KBM-7 (cell line): ENCODE data around the gene TEKTIP1.
"Not testable (repeated sequence)": the region's sequence is repeated elsewhere in the genome, so short reads cannot be mapped to it uniquely, and the experiment has no call there.

Experiments
- DNase-seq: peaks from one replicate; pipeline ENCODE4 v3.0.0-alpha.2; 2015
- in situ Hi-C: fragments of 300-500 bp; cut with MboI; formaldehyde crosslinking; loops from 2 replicates; pipeline ENCODE4 v1.14.3; 2020; ENCODE audit warnings: low sequenced_read_pairs, low pct_unique_long_range_greater_than_20kb, mixed read lengths

Gene TEKTIP1

DNA sequence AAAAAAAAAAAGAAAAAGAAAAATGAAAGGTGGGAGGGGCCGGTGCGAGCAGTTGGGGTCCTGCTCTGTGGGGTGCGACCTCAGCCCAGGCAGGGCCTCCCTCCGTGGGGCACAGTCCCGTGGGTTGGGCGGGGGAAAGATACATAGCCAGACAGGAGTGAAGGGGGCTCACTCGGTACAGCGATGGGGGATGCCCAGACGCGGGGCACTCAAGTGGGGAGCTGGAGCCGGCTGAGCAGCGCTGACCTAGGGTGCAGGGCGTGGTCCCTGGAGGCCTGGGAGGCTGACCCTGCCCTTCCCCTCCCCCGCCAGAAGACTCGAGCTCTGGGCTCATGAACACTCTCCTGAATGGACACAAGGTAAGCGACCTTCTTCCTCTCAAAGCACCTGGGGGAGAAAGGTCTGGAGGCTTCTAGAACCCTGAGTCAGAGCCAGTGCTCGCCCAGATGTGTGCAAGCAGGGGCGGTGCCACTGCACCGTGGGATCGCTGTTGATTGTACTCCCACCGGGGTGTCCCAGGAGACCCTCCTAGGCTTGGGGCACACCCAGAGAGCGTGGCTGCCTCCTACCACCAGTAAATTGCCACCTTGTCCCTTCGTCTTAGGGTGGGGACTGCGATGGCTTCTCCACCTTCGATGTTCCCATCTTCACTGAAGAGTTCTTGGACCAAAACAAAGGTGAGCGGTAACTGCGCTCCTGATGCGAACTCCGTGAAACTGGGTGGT, 37.1 kb downstream of the TEKTIP1 start:
- in situ Hi-C loops: no loop called here
- DNase-seq: no peak

- in situ Hi-C loops: no loop called here
- DNase-seq: no peak
These were observed 37.9 kb downstream of the TEKTIP1 start for GRCh38 chr19:3576696-3577443.

- DNase-seq: no peak
- in situ Hi-C loops: no loop called here
These were observed 38.9 kb downstream of the TEKTIP1 start for GRCh38 chr19:3577723-3578344.

DNA sequence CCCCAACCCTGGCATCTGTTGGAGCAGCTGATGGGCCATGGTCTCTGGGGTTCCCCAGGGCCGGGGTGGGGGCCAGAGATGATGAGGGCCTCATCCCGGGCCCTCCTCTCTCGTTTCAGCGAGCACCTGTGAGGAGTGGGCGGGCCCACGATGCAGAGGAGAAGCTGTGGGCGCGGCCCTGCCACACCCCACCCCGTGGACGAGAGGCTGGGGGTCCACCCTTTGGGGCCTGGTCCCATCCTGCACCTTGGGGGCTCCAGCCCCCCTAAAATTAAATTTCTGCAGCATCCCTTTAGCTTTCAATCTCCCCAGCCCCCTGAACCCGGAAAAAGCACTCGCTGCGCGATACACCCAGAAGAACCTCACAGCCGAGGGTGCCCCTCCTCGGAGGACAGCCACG, 39.4 kb downstream of the TEKTIP1 start:
- in situ Hi-C loops: no loop called here
- no peak for DNase-seq

DNA sequence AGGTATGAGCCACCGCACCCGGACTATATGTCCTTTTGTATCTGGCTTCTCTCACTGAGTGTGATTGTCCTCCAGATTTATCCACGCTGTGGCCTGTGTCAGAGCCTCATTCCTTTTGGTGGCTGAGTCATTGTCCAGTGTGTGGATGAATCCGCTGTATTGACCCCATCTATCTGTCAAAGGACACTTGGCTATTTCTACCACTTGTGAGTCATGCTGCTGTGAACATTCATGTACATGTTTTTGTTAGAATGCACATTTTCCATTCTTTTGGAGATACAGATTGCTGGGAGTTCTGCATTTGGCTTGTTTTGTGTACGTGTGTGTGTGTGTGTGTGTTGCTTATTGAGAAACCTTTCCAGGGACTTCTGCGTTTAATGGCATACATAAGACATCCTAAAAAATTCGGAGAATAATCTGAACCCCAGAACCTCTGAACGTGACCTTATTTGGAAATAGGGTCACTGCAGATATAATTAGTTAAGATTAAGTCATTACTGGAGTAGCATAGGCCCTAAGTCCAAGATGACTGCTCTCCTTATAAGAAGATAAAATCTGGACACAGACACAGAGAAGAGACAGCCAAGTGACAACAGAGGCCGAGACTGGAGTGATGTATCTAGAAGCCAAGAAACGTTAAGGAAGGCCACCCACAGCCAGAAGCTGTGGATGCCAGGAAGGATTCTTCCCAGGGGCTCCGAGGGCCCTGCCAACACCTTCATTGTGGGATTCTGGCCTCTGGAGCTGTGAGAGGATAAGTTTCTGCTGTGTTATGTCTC, 41.4 kb downstream of the TEKTIP1 start:
- in situ Hi-C loops: no loop called here
- no peak for DNase-seq

GRCh38 chr19:3581792-3582191, 42.8 kb downstream of the TEKTIP1 start:
- DNase-seq, in situ Hi-C loops: not testable (repeated sequence)

- in situ Hi-C loops, DNase-seq: not testable (repeated sequence)
These were observed 45.2 kb downstream of the TEKTIP1 start for GRCh38 chr19:3584036-3584802.

DNA sequence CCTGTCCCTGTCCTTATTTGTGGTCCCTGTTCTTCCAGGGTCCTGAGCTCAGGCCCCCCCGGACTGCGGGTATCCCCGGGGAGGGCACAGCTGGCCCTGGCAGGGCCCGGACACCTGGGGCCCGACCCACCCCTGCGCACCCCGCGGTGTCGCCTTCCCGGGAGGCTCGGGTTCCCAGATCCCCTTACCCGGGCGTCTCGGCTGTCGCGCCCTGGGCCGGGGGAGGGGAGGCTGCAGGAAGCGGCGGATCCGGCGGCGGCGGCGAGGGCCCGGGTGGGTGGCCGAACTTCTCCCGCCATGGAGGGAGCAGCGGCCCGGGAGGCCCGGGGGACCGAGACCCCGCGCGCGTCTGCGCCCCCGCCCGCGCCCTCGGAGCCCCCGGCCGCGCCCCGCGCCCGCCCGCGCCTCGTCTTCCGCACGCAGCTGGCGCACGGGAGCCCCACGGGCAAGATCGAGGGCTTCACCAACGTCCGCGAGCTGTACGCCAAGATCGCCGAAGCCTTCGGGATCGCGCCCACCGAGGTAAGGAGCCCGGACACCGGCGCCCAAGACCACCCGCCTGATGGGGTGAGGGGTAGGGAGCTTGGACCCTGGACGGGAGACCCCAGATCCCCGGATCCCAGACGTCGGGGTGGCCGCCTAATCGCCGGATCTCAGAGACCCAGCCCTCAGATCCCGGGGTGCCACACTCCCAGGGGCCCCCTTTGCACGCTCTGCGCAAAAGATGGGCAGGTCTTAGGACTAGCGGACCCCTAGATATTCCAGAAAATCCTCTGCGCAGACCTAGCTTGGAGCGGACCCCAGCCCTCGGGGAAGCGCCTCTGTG, 46.5 kb downstream of the TEKTIP1 start, which contains the start of gene GIPC3:
Gene GIPC3, plus strand, starts transcription at position 178 of the 826 bp plus-strand sequence. Its CDS starts 120 bp downstream, at position 298.
- DNase-seq: peak; percentile 31

DNA sequence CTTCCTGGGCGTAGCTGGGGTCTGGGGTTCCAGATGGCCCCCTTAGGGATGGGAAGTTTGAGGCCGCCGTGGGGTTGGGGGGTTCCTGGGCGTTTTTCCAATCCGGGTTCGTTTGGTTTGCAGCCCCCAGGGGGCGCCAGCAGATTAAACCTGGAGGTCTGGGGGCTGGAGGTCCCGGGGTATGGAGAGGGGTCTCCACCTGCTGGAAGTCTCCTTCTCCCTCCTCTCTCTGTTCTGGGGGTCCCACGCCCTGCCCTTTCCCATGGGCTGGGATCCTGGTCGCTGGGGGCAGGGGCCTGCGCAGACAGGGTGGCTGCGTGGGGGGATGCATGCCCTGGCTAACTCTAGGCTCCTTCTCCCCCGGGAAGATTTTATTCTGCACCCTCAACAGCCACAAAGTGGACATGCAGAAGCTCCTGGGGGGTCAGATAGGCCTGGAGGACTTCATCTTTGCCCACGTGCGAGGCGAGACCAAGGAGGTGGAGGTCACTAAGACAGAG, 47.2 kb downstream of the TEKTIP1 start:
- in situ Hi-C loops: no loop called here
- peak; percentile 74 for DNase-seq

More for the DNA sequence above, 46.5 kb downstream of the TEKTIP1 start, which contains the start of gene GIPC3:
- in situ Hi-C loops: no loop called here

- in situ Hi-C loops: no loop called here
- DNase-seq: no peak
These were observed 47.9 kb downstream of the TEKTIP1 start for GRCh38 chr19:3586707-3587346.

DNA sequence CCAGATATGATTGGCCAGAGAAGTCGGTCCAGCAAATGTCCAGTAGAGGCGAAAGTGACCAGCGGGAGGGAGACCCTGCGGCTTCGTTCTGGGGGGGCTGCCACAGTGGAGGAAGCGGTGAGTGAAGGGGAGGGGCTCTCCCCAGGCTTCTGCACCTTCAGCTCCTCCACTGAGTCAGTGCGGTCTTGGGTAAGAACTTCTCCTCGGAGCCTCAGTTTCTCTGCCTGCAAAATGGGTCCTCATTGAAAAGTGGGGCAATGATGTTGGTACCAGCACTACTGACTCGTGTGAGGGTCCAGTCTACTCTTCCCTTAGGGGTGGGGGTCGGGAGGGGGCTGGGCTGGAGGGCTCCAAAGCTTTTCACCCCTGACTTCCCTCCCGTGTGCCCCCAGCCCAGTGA, 50.5 kb downstream of the TEKTIP1 start:
- in situ Hi-C loops: no loop called here
- DNase-seq: no peak

GRCh38 chr19:3589949-3590348, 51.0 kb downstream of the TEKTIP1 start:
- DNase-seq: no peak
- in situ Hi-C loops: no loop called here

- no peak for DNase-seq
- in situ Hi-C loops: no loop called here
These were observed 52.2 kb downstream of the TEKTIP1 start for GRCh38 chr19:3590991-3591659.

DNA sequence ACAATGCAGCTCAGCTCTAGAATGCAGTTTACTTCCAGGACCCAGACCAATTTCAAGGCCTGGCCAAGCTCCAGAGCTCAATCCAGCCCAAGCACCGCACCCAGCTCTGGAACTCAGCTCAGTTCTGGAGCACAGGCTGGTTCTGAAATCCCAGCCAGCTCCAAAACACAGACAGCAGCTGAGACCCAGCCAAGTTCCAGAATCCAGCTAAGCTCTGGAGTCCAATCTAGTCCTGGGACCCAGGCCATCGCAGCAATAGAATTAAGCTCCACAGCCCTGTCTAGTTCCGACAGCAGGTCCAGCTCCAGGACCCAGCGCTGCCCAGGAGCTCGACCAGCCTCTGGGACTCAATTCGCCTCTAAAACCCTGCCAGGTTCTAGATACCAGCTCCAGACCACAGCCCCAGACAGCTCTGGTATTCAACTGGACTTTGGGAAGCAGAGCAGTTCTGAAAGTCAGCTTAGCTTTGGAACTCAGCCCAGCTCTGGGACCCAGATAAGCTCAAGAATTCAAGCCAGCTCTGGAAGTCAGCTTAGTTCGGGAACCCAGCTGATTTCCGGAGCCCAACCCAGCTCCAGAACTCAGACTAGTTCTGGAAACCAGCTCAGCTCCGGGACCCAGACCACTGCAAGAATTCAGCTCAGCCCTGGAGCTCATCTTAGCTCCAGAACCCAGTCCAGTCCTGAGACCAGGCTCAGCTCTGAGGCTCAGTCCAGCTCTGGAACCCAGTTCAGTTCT, 53.1 kb downstream of the TEKTIP1 start:
- in situ Hi-C loops: no loop called here
- no peak for DNase-seq

GRCh38 chr19:3593156-3593555, 54.2 kb downstream of the TEKTIP1 start:
- in situ Hi-C loops: no loop called here
- DNase-seq: no peak
